ENCODE measurements around the gene CTNNB1.

GRCh38 chr3:41286305-41286704, 87.0 kb downstream of the CTNNB1 start:
- TF ChIP-seq CTCF (IDR thresholded peaks at IDR 0.05) (no peak), POLR2A (IDR thresholded peaks at IDR 0.05) (no peak)
